Epithelial cell of esophagus (primary cell): ENCODE data around the gene JUNB.

Source experiments
- DNase-seq: peaks from one replicate; pipeline ENCODE4 v3.0.0; 2010; ENCODE audit warnings: low read depth
- H3K4me3 ChIP-seq: 2 replicates; pipeline ENCODE4 v1.5.1; 2011; ENCODE audit warnings: mild to moderate bottlenecking, low read length, control low read depth
- TF ChIP-seq, protein P1 (sequence below): IDR thresholded peaks from 2 replicates; pipeline ENCODE4 v1.5.1; 2011; ENCODE audit warnings: low read depth, mild to moderate bottlenecking, low read length, control low read depth, inconsistent platforms; ENCODE audit not compliant: insufficient read depth; ENCODE audit errors: missing control alignments

JUNB gene

DNA sequence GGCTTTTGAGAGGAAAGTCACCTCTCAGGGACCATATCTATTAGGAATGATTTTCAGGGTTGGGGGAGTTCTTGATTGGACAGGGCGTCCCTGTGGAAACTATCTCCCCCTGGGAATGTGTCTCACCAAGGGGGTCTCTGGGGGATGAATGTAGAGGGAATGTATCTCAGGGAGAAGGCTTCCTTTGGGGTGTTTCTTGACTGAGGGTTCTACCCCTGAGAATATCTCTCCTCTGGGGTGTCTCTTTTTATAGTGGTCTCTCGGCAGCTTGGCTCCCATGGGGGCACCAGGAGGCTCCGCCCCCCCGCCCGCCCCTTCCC is 42.1 kb downstream of the JUNB start:
- DNase-seq = no peak
- H3K4me3 ChIP-seq = peak overlapping the region; percentile 19
- TF ChIP-seq, protein P1, sequence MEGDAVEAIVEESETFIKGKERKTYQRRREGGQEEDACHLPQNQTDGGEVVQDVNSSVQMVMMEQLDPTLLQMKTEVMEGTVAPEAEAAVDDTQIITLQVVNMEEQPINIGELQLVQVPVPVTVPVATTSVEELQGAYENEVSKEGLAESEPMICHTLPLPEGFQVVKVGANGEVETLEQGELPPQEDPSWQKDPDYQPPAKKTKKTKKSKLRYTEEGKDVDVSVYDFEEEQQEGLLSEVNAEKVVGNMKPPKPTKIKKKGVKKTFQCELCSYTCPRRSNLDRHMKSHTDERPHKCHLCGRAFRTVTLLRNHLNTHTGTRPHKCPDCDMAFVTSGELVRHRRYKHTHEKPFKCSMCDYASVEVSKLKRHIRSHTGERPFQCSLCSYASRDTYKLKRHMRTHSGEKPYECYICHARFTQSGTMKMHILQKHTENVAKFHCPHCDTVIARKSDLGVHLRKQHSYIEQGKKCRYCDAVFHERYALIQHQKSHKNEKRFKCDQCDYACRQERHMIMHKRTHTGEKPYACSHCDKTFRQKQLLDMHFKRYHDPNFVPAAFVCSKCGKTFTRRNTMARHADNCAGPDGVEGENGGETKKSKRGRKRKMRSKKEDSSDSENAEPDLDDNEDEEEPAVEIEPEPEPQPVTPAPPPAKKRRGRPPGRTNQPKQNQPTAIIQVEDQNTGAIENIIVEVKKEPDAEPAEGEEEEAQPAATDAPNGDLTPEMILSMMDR = no peak

DNA sequence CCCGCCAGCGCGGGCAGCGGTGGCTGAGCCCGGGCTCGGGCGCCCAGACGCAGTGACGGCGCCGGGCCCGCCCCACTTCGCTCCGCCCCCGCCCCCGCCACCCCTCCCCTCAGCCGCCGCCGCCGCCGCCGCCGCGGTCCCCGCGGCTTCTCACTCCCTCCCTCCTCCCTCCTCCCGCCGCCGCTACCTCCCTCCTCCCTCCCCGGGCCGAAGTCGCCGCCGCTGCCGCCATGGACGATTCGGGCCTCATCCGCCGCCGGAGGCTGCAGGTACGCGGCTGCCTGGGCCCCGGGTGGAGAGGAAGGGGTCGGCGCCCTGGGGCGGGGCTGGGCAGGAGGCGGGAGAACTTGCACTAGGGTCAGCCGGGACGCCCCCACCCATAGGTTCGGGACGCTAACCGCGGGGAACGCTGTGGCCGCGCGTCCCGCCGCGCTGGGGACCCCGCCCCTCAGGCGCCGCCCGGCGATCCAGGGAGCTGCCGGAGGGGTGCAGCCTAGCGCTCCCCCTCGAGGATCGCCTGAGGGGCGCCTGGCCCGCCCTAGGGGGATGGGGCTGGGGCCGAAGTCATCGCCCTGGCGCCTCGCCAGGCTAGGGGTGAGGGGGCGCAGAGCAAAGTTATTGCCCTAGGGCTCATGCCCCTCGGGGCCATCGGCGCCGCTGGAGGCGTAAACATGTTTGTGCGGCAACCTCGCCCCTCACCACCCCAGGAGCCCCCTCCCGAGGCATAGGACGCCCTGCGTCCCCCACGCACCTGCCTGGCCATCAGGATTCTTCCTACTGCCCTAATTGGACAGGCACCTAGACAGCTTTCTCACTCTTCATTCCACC is 42.7 kb downstream of the JUNB start:
- peak; percentile 36 for DNase-seq
- TF ChIP-seq, protein P1 = no peak
- peak overlapping the region; percentile 30 for H3K4me3 ChIP-seq

DNA sequence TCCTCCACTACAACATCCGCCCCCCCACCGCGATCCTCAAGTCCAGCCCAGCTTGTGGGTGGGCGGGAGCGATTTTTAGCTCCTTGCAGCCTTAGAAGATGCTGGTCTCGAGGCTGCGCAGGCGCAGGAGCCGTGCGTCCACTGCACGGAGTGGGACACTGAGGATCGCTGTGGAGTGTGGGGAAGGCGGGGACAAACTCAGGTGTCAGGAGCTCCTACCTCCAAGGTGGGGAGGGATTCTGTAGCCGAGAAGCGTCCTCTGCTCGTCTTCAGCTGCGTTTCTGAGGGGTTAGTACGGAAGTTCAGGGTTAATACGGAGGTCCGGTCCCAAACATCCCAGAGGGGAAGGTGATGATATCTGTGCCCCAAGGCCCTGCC is 43.3 kb downstream of the JUNB start, which contains the start of gene RTBDN:
Gene RTBDN, minus strand, starts transcription at position 14 of the 378 bp plus-strand sequence. CDS start 4,600 bp downstream, outside the sequence.
- TF ChIP-seq, protein P1 = no peak
- DNase-seq = no peak
- H3K4me3 ChIP-seq = peak within 1 kb of the TSS; percentile 30

GRCh38 chr19:12834976-12835757 is 43.9 kb downstream of the JUNB start:
- DNase-seq = no peak
- TF ChIP-seq, protein P1 = no peak
- no peak overlapping the region for H3K4me3 ChIP-seq

DNA sequence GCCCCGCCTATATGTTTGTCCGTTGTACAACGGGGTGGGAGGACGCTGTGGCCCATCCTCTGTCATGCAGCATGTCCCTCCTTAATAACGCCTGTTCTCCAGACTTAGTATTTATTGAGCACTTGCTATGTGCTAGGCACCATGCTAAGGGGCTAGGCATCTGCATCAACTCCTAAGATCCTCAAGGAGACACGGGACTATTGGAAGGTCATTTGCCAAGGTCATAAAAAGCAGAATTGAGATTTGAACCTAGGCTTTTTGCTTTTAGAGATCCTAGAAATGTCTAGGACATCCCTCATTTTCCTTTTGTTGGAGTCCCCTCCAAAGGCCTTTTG is 45.2 kb downstream of the JUNB start:
- TF ChIP-seq, protein P1 = no peak
- H3K4me3 ChIP-seq = no peak overlapping the region

DNA sequence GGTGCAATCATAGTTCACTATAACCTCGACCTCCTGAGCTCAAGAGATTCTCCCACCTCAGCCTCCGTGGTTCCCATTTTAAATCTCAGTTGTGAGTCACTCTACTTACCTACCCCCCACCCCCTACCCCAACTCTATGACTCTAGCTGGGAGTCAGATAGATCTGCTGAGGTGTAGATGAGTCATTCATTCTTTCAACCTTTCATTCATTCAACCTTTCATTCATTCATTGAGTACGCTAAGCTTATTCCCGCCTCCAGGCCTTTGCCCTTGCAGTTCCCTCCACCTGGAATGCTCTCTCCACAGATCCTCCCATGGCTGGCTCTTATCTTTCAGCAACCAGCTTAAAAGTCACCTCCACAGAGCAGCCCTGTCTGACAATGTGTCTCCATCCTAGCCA is 45.9 kb downstream of the JUNB start:
- H3K4me3 ChIP-seq = no peak overlapping the region
- DNase-seq = peak; percentile 72
- TF ChIP-seq, protein P1 = no peak

More for the DNA sequence above, 45.2 kb downstream of the JUNB start:
- DNase-seq = no peak
